GM18502 (cell line): ENCODE data around the gene REG1A.

ENCODE experiments used
- ATAC-seq: cut with Tn5 transposase; IDR thresholded peaks from one replicate; pipeline ENCODE4 v1.9.1; 2021; ENCODE audit warnings: mild to moderate bottlenecking; ENCODE audit not compliant: unreplicated experiment, poor library complexity

REG1A gene

DNA sequence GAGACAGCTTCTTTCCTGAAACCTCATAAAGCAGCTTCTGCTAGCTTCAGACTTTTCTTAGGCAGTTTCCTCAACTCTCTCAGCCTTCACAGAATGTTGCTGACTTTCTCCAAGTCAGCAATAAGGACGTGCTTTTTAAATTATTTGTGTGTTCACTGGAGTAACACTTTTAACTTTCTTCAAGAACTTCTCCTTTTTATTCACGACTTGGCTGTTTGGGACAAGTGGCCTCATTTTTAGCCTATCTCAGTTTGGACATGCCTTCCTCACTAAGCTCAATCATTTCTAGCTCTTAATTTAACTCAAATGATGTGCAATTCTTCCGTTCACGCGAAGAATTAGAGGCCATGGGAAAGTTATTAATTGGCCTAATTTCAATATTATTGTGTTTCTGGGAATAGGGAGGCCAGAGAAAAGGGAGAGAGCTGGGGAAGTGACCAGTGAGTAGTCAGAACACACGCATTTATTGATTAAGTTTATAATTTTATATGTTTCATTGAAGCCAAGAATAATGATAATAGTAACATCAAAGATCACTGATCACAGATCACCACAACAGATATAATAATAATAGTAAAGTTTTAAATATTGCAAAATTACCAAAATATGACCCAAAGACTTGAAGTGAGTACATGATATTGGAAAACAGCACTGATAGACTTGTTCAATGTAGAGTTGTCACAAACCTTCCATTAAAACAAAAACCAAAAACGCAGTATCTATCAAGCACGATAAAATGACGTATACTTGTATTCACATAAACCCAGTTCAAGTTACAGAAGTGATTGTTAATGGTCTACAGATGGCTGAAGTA lies 4.8 kb downstream of the REG1A start:
- no peak for ATAC-seq

GRCh38 chr2:79125721-79125985 lies 5.4 kb downstream of the REG1A start:
- no peak for ATAC-seq

DNA sequence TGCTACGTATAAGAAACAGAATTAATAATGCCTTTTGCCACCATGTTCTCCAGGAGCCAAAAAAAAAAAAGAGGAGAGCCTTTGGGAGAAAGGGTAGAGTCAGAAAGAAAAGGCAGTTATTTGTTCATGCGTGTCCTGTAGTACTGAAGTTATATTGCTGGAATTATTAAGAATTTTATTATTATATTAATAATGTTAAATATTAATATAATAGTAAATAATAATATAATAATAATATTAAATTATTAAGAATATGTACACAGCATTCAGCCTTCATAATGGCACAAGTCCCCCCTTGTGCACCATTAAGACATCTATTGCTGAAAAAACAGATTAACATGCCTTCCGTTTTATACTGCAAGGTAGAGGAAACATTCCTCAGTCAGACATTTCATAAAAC lies 8.1 kb downstream of the REG1A start:
- no peak for ATAC-seq

DNA sequence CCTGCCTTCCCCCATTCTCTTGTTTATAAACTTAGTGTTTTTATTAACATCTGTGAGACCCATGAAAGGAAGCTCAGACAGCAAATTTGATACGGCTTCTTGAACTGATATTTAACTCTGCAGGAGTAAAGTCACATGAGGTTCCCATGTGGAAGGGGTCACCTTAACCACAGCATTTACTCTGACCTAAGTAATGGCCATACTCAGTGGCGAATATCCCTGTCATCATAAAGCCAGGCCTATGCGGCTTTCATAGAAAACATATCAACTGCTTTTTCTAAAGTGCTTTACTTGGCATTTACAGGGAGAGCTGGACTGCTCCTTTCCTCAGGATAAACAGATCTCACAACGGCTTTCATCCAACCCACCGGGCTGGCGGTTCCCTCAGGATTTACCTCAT lies 9.0 kb downstream of the REG1A start:
- ATAC-seq = no peak

DNA sequence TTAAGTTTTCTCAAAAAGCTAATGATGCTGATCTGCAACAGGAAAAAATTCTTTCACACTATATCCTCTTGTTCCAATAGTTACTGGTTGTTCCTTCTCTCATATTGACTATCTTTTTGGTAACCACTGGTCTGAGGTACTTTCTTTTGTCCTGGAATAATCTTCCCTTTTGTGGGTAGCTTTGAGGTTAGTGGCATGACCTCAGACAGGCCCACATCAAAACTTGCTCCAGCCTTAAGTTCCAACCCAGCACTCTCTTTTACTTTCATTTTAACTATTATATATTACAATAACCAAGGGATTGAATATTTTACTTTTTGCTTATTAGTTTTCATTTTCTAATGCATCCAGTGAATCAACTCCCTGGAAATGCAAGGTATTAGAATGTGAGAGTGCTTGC lies 9.5 kb downstream of the REG1A start:
- no peak for ATAC-seq

- ATAC-seq = no peak
Observed at GRCh38 chr2:79131687-79132086, 11.4 kb downstream of the REG1A start.

GRCh38 chr2:79138385-79138784 lies 18.1 kb downstream of the REG1A start:
- ATAC-seq = no peak

GRCh38 chr2:79139423-79139822 lies 19.1 kb downstream of the REG1A start:
- ATAC-seq = no peak

DNA sequence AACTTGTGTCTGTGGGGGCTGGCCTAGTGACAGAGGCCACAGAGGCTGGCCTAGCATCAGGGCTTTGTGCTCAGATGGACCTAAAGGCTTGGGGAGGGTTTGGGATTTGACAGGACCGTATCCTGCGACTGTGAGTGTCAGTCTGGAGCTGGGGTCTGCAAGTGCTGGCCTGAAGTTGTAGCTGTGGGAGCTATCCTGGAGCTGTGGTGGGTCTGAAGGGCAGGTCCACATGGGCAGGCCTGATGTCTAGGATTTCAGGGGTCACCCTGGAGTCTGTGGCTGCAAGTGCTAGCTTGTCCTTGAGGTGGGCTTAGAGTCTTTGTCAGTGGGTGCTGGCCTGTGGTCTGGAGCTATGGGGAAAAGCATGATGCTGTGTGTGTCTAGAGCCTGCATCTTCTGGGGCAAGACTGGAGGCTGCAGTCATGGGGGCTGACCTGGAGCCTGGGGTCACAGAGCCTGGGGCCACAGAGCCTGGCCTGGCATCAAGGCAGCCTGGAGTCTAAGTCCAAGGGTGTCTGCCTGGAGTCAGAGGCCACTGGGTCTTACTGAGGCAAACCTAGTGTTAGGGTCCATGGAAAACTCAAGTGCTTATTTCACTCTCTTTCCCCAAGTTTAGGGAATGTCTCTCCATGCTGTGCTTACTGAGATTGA lies 35.7 kb downstream of the REG1A start:
- ATAC-seq = no peak

DNA sequence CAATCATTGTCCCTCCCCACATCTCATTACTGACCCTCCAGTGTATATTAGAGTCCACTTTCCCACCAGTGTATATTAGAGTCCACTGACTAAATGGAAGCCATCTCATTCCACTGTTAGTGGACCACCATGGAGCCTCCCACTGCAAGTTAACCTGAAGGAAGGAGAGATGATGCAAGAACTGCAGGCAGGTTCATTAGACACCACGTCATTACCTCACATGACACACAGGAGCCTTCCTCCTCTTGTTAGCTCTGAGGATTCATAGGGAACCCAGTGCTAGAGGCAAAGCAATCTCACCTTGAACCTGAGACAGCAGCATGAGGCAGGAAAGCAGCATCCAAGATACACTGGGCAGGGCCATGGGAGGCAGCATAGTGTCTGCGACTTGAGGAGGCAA lies 38.7 kb downstream of the REG1A start:
- no peak for ATAC-seq

DNA sequence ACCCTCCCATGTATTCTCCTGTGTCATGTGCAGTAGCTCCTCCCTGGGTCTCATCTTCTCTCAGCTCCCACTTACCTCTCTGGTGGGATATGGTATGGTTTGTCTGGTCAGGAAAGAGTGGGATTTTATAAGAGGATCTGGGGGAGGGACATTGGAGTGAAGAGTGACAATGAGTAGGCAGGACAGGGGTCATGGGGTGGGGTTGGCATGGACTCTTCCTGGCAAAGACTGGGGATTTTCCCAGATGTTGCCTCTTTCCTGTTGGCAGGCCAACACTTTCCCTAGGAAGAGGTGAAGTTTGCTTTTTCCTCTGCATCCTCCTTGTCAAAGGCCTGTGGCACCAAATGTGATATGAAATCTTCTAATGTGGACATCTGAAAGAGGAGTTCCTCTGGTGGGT lies 39.4 kb downstream of the REG1A start, which contains the start of gene REG3A:
Gene REG3A, minus strand, starts transcription at position 101 of the 400 bp plus-strand sequence. CDS start 348 bp downstream, outside the sequence.
- ATAC-seq = no peak

DNA sequence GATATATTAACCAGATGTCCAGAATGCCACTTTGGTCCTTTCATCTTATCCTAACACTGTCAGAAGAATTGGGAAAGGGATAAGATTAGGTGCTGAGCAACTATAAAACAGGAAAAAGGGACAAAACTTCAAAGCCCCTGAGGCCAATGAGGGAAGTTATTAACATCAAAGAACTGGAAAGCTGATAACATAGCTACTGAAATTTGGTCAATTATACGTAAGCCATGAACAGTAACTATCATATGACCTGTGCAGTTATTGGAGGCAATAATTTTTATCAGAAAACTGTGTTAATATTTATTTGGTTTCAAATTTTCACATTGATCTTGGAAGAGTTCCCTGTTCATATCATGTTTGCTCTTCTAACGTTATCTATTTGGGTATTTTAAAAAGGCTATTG lies 41.8 kb downstream of the REG1A start:
- ATAC-seq = no peak

DNA sequence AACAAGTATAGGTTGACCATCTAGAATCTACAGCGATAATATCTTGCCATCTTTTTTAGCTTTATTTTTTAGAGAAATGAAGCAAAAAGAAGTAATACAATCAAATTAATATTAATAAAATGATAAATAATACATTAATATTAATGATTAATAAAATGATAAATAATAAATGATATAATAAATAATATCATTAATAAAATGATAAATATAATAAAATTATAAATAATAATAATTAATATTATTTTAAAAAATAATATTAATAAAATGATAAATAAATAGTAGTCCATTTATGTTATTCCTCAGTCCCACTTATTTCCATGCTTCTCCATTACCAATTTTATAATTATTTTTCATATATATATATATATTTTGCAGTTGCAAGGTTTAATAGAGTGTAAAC lies 42.5 kb downstream of the REG1A start:
- ATAC-seq = no peak

- ATAC-seq = no peak
Observed at GRCh38 chr2:79171348-79171958, 51.2 kb downstream of the REG1A start.
